GM12878 (cell line): Measurements from ENCODE around the gene MORC4. TPM values are rescaled to one million over a fixed set of nuclear protein-coding genes. Genes with fewer than 3 reads are reported as not detected.

ENCODE experiments used
- ATAC-seq: fragments of 200-7000 bp; cut with Tn5 transposase; 3 replicates; pipeline ENCODE4 v1.9.1; 2020; ENCODE audit warnings: mild to moderate bottlenecking, moderate library complexity
- BruUV-seq: library from RNA; stranded (reverse); fragments of 400-500 nt; replicated peaks from 2 replicates; lab custom pipeline; 2021; lab: Mats Ljungman, UMichigan
- CTCF ChIA-PET: fragments of 300-600 bp; sonication (Branson Sonifier 250); formaldehyde crosslinking; extraction: SDS; loops from one replicate; lab custom pipeline; 2021; ENCODE audit warnings: inconsistent platforms; lab: Yijun Ruan, JAX
- POLR2A ChIA-PET: fragments of 350-600 bp; formaldehyde crosslinking; extraction: SDS; loops from one replicate; lab custom pipeline; 2021; ENCODE audit warnings: inconsistent platforms; lab: Charles Lee
- RAD21 ChIA-PET: fragments of 300-600 bp; sonication (Branson Sonifier 250); formaldehyde crosslinking; loops from one replicate; lab custom pipeline; 2023; ENCODE audit warnings: antibody characterized with exemption; ENCODE audit not compliant: unreplicated experiment; lab: Charles Lee
- SMC1A ChIA-PET: fragments of 300-600 bp; sonication (Branson Sonifier 250); formaldehyde crosslinking; loops from one replicate; lab custom pipeline; 2023; ENCODE audit not compliant: unreplicated experiment, uncharacterized antibody; lab: Charles Lee
- DNase-seq: peaks from one replicate; pipeline ENCODE4 v3.0.0-alpha.2; 2011; ENCODE audit warnings: low read depth, low spot score
- FAIRE-seq: peaks from 3 replicates; lab custom pipeline; 2011; peaks lifted over from hg19 to GRCh38; lab: Jason Lieb, UNC
- H2AFZ ChIP-seq: 2 replicates; pipeline ENCODE4 v1.6.0; 2011; ENCODE audit warnings: low read depth, low read length, control low read depth; ENCODE audit not compliant: control insufficient read depth
- H3K27ac ChIP-seq: 2 replicates; pipeline ENCODE4 v1.5.1; 2011; ENCODE audit warnings: control low read depth; ENCODE audit not compliant: control insufficient read depth, insufficient read depth
- H3K27me3 ChIP-seq, 2 experiments: replicated peaks in 1 of 2; 2 replicates each; pipeline versions ENCODE4 v1.6.0 to v1.6.1; 2011; ENCODE audit warnings: low read length in 1 of 2; ENCODE audit not compliant: control insufficient read depth in 2 of 2, insufficient read depth in 2 of 2
- H3K36me3 ChIP-seq, 2 experiments: 2 replicates each; pipeline ENCODE4 v1.5.1; 2011; ENCODE audit warnings: low read length in 1 of 2; ENCODE audit not compliant: control insufficient read depth in 2 of 2, insufficient read depth in 2 of 2
- H3K4me1 ChIP-seq: 2 replicates; pipeline ENCODE4 v1.6.1; 2011; ENCODE audit warnings: mild to moderate bottlenecking, low read length, moderate library complexity, mixed read lengths; ENCODE audit not compliant: control insufficient read depth, insufficient read depth
- H3K4me2 ChIP-seq: 2 replicates; pipeline ENCODE4 v1.6.0; 2011; ENCODE audit warnings: control low read depth; ENCODE audit not compliant: control insufficient read depth, insufficient read depth
- H3K4me3 ChIP-seq: fragments of 200-600 bp; sonication (generic); 2 replicates; pipeline ENCODE4 v1.5.1; 2016
- H3K79me2 ChIP-seq: 2 replicates; pipeline ENCODE4 v1.6.0; 2011; ENCODE audit warnings: low read length; ENCODE audit not compliant: control insufficient read depth, insufficient read depth
- H3K9ac ChIP-seq: 2 replicates; pipeline ENCODE4 v1.8.0; 2011; ENCODE audit warnings: low read length, control low read depth, mixed read lengths; ENCODE audit not compliant: control insufficient read depth, insufficient read depth
- H3K9me3 ChIP-seq: replicated peaks from 3 replicates; pipeline ENCODE4 v1.5.1; 2011; ENCODE audit warnings: mild to moderate bottlenecking, low read length; ENCODE audit not compliant: control insufficient read depth, insufficient read depth
- H4K20me1 ChIP-seq: 2 replicates; pipeline ENCODE4 v1.6.0; 2011; ENCODE audit not compliant: control insufficient read depth, insufficient read depth
- BACH1 ChIP-seq: fragments of 450-650 bp; IDR thresholded peaks from 2 replicates; pipeline ENCODE4 v1.6.1; 2017; ENCODE audit warnings: mild to moderate bottlenecking, borderline replicate concordance
- ELK1 ChIP-seq: IDR thresholded peaks from 2 replicates; pipeline ENCODE4 v1.6.1; 2012; ENCODE audit warnings: low read depth, low read length, improper control_type of control experiment
- IKZF2 ChIP-seq, 2 experiments: fragments of 450-650 bp; IDR thresholded peaks; 2 replicates each; pipeline ENCODE4 v1.6.1; 2017; ENCODE audit warnings: mild to moderate bottlenecking in 2 of 2, moderate library complexity in 2 of 2
- MEF2A ChIP-seq: IDR thresholded peaks from 2 replicates; pipeline ENCODE4 v1.6.1; 2011; ENCODE audit warnings: low read depth, mild to moderate bottlenecking, low read length, moderate library complexity; ENCODE audit not compliant: insufficient read depth
- MLLT1 ChIP-seq: fragments of 450-650 bp; IDR thresholded peaks from 2 replicates; pipeline ENCODE4 v1.6.1; 2016; ENCODE audit warnings: mild to moderate bottlenecking
- RB1 ChIP-seq: fragments of 450-650 bp; formaldehyde crosslinking; IDR thresholded peaks from 2 replicates; pipeline ENCODE4 v1.6.1; 2017; ENCODE audit warnings: mild to moderate bottlenecking, borderline replicate concordance
- RBBP5 ChIP-seq: fragments of 200-600 bp; sonication (generic); conservative IDR thresholded peaks from 2 replicates; pipeline ENCODE4 v1.6.1; 2016
- SIN3A ChIP-seq: IDR thresholded peaks from 2 replicates; pipeline ENCODE4 v1.6.1; 2012; ENCODE audit warnings: low read depth, low read length, improper control_type of control experiment
- ZBTB33 ChIP-seq: fragments of 450-650 bp; IDR thresholded peaks from 2 replicates; pipeline ENCODE4 v1.6.1; 2017; ENCODE audit warnings: mild to moderate bottlenecking
- ZNF274 ChIP-seq: IDR thresholded peaks from one replicate; pipeline ENCODE4 v1.8.0; 2011; ENCODE audit not compliant: insufficient read length, insufficient read depth
- ZNF592 ChIP-seq: fragments of 450-650 bp; IDR thresholded peaks from 2 replicates; pipeline ENCODE4 v1.6.1; 2017; ENCODE audit warnings: mild to moderate bottlenecking, moderate library complexity
- WGBS: methylation state at CpG from one replicate; pipeline ENCODE4 v1.1.6; 2016; ENCODE audit warnings: low lambda C conversion rate; ENCODE audit not compliant: insufficient replicate concordance, insufficient coverage; ENCODE audit errors: missing lambda C conversion rate; 5-methylcytosine and 5-hydroxymethylcytosine counted together
- in situ Hi-C: fragments of 300-500 bp; cut with MboI; formaldehyde crosslinking; loops from 9 replicates; pipeline ENCODE4 v1.14.3; 2018; ENCODE audit warnings: mixed read lengths
- intact Hi-C: fragments of 100-400 bp; cut with micrococcal nuclease; formaldehyde crosslinking; loops from one replicate; pipeline ENCODE4 v1.14.2; 2022; ENCODE audit not compliant: unreplicated experiment
- polyA plus RNA-seq, 11 experiments: library from polyadenylated mRNA; depleted of rRNA in 4 of 11; unstranded in 6 of 11; stranded (reverse) in 5 of 11; fragments of >200 nt; fragmentation: Nextera tagmentation in 4 of 11; fragmentation: Illumina TruSeq in 1 of 11; extraction: Ambion mirVana in 4 of 11; extraction: Trizol in 1 of 11; gene quantifications; 1 replicate in 1 of 11; 2 replicates in 10 of 11; pipeline versions ENCODE4 v1.2.1 to v1.2.3, GENCODE V29; 2011 to 2016; ENCODE audit warnings: inconsistent platforms in 2 of 11, missing spikeins in 2 of 11, low read depth in 1 of 11
- total RNA-seq, 4 experiments: library from RNA; depleted of rRNA in 3 of 4; stranded (reverse); fragments of >200 nt in 3 of 4; fragmentation: Illumina TruSeq in 1 of 4; extraction: Trizol in 1 of 4; gene quantifications; 2 replicates each; pipeline versions ENCODE4 v1.2.1 to v1.2.3, GENCODE V29; 2013 to 2021

MORC4 gene
- total and polyA plus RNA-seq, 10 of the 15 experiments (the other 5 are each of a cell fraction or from before 2014, with no cell fraction given) = 0.03 to 0.65 (median 0.26) TPM

- Histone ChIP-seq H3K4me2 (no peak overlapping the region), H3K27ac (no peak overlapping the region), H4K20me1 (no peaks in the 10 kb centered on the region), H3K4me3 (no peak overlapping the region), H3K9ac (no peak overlapping the region), H3K4me1 (no peaks in the 10 kb centered on the region), H2AFZ (no peak overlapping the region), H3K9me3 (no peaks in the 10 kb centered on the region), H3K79me2 (no peaks in the 10 kb centered on the region), H3K36me3 (no peaks in the 10 kb centered on the region), H3K27me3 (no peaks in the 10 kb centered on the region; a peak in 1 of 4 replicates)
- intact Hi-C loops (no loop called here), in situ Hi-C loops (no loop called here)
- TF ChIP-seq ZNF592 = no peak
- no peak for TF ChIP-seq IKZF2 (IDR thresholded peaks at IDR 0.05)
- no peak for TF ChIP-seq MEF2A
- TF ChIP-seq ZNF274 = no peak
- no peak for TF ChIP-seq BACH1
- TF ChIP-seq MLLT1 = no peak
- TF ChIP-seq RBBP5 = no peak
- TF ChIP-seq ELK1 = no peak
- no peak for TF ChIP-seq ZBTB33
- no peak for TF ChIP-seq RB1
- TF ChIP-seq SIN3A = no peak
- BruUV-seq = no TSS peak
- ChIA-PET SMC1A (no interaction called here), POLR2A (no interaction called here), CTCF (no interaction called here), RAD21 (no interaction called here)
- ATAC-seq = no peak
- FAIRE-seq = no peak
- WGBS = 61% methylated on average over 3 of the region's 3 CpGs
- no peak for DNase-seq
Measured at GRCh38 chrX:106939566-106939965, 60.4 kb downstream of the MORC4 start.
